Smooth muscle cell (in vitro differentiated cells): Measurements from ENCODE around the gene LCN6. TPM values are rescaled to one million over a fixed set of nuclear protein-coding genes. Genes with fewer than 3 reads are reported as not detected.

Experiments used
- DNase-seq: peaks from one replicate; lab custom pipeline; 2025; ENCODE audit not compliant: unreplicated experiment; lab: John Stamatoyannopoulos, UW
- H2AFZ ChIP-seq: fragments of 200-600 bp; sonication (generic); 2 replicates; pipeline ENCODE4 v1.6.0; 2016; ENCODE audit warnings: antibody characterized with exemption, low read depth, mild to moderate bottlenecking
- H3F3A ChIP-seq: fragments of 200-600 bp; sonication (generic); 2 replicates; pipeline ENCODE4 v1.6.0; 2017; ENCODE audit warnings: antibody characterized with exemption, low read depth
- H3K27ac ChIP-seq: fragments of 200-600 bp; sonication (generic); 2 replicates; pipeline ENCODE4 v1.5.1; 2016; ENCODE audit warnings: low read depth, mild to moderate bottlenecking
- H3K27me3 ChIP-seq: fragments of 200-600 bp; sonication (generic); 2 replicates; pipeline ENCODE4 v1.6.1; 2016; ENCODE audit warnings: low read depth, mild to moderate bottlenecking
- H3K36me3 ChIP-seq: fragments of 200-600 bp; sonication (generic); 2 replicates; pipeline ENCODE4 v1.5.1; 2016; ENCODE audit warnings: low read depth
- H3K4me1 ChIP-seq: fragments of 200-600 bp; sonication (generic); 2 replicates; pipeline ENCODE4 v1.5.1; 2016; ENCODE audit warnings: low read depth
- H3K4me2 ChIP-seq: fragments of 200-600 bp; sonication (generic); 2 replicates; pipeline ENCODE4 v1.6.0; 2016; ENCODE audit warnings: mild to moderate bottlenecking
- H3K4me3 ChIP-seq: fragments of 200-600 bp; sonication (generic); 2 replicates; pipeline ENCODE4 v1.5.1; 2016; ENCODE audit warnings: mild to moderate bottlenecking
- H3K79me2 ChIP-seq: fragments of 200-600 bp; sonication (generic); 2 replicates; pipeline ENCODE4 v1.6.0; 2016; ENCODE audit warnings: low read depth, mild to moderate bottlenecking
- H3K9ac ChIP-seq: fragments of 200-600 bp; sonication (generic); 2 replicates; pipeline ENCODE4 v1.6.0; 2016; ENCODE audit warnings: low read depth
- H3K9me3 ChIP-seq: fragments of 200-600 bp; sonication (generic); replicated peaks from 2 replicates; pipeline ENCODE4 v1.5.1; 2016; ENCODE audit warnings: low read depth
- H4K20me1 ChIP-seq: fragments of 200-600 bp; sonication (generic); 2 replicates; pipeline ENCODE4 v1.6.0; 2016; ENCODE audit warnings: low read depth
- WGBS: methylation state at CpG from one replicate; pipeline ENCODE4 v1.1.7; 2016; ENCODE audit warnings: low lambda C conversion rate; 5-methylcytosine and 5-hydroxymethylcytosine counted together
- microRNA-seq: library from miRNA; unstranded; fragments of <30 nt; microRNA quantifications from one replicate; pipeline ENCODE4, GENCODE V29; 2016; ENCODE audit warnings: borderline number of aligned reads
- polyA plus RNA-seq: library from polyadenylated mRNA; unstranded; fragments of >200 nt; fragmentation: Nextera tagmentation; extraction: Ambion mirVana; gene quantifications from 2 replicates; pipeline ENCODE4 v1.2.1, GENCODE V29; 2016
- small RNA-seq: library from RNA; depleted of rRNA; stranded (forward); fragments of <200 nt; gene quantifications from one replicate; pipeline ENCODE3, GENCODE V24; 2014
- total RNA-seq: library from RNA; depleted of rRNA; stranded (reverse); fragments of >200 nt; gene quantifications from 2 replicates; pipeline ENCODE4 v1.2.3, GENCODE V29; 2014
- TF ChIP-seq, protein P1 (sequence below): fragments of 200-600 bp; sonication (generic); IDR thresholded peaks from 2 replicates; pipeline ENCODE4 v1.5.1; 2017; ENCODE audit warnings: borderline replicate concordance, mild to moderate bottlenecking, antibody characterized with exemption; ENCODE audit not compliant: insufficient read depth, poor library complexity, severe bottlenecking

The LCN6 gene
- total and polyA plus RNA-seq, 2 experiments from 2014 or later, result not detected

GRCh38 chr9:136694163-136694871 is 54.0 kb downstream of the LCN6 start:
- Histone ChIP-seq H3K27ac (peak overlapping the region; percentile 64), H3K4me1 (no peaks in the 10 kb centered on the region), H3K4me3 (no peak overlapping the region), H4K20me1 (no peaks in the 10 kb centered on the region), H2AFZ (no peak overlapping the region), H3K9me3 (no peaks in the 10 kb centered on the region), H3K9ac (no peak overlapping the region), H3K36me3 (no peaks in the 10 kb centered on the region), H3K79me2 (no peaks in the 10 kb centered on the region), H3F3A (no peaks in the 10 kb centered on the region), H3K27me3 (no peaks in the 10 kb centered on the region), H3K4me2 (no peak overlapping the region)
- no peak for DNase-seq
- 54% methylated on average over 26 of the region's 32 CpGs for WGBS
- TF ChIP-seq, protein P1, sequence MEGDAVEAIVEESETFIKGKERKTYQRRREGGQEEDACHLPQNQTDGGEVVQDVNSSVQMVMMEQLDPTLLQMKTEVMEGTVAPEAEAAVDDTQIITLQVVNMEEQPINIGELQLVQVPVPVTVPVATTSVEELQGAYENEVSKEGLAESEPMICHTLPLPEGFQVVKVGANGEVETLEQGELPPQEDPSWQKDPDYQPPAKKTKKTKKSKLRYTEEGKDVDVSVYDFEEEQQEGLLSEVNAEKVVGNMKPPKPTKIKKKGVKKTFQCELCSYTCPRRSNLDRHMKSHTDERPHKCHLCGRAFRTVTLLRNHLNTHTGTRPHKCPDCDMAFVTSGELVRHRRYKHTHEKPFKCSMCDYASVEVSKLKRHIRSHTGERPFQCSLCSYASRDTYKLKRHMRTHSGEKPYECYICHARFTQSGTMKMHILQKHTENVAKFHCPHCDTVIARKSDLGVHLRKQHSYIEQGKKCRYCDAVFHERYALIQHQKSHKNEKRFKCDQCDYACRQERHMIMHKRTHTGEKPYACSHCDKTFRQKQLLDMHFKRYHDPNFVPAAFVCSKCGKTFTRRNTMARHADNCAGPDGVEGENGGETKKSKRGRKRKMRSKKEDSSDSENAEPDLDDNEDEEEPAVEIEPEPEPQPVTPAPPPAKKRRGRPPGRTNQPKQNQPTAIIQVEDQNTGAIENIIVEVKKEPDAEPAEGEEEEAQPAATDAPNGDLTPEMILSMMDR, result peak; percentile 63

Small RNA genes lying within 50 kb of the gene (microRNA-seq; reads per million reads assigned to microRNA genes)
- gene MIR6722, result not detected

Small RNA genes lying within 50 kb of the gene (small RNA-seq; reads per million reads assigned to genes)
- gene ATP6V1G1P3 (not detected), gene MIR6722 (not detected)

Other genes with a start within 250 kb of the LCN6 start
- gene NOTCH1, start 202.5 kb downstream of the LCN6 start, total RNA-seq, result 7.8 and 13.2 TPM in 2 replicates
- gene NOTCH1, start 202.5 kb downstream of the LCN6 start, polyA plus RNA-seq, result 7.2 and 11.4 TPM in 2 replicates
- gene EGFL7, start 85.6 kb downstream of the LCN6 start, total RNA-seq, result 60.3 and 61.8 TPM in 2 replicates
- gene EGFL7, start 85.6 kb downstream of the LCN6 start, polyA plus RNA-seq, result 196 and 239 TPM in 2 replicates
- gene AGPAT2, start 61.1 kb downstream of the LCN6 start, total RNA-seq, result 42.9 and 48.6 TPM in 2 replicates
- gene AGPAT2, start 61.1 kb downstream of the LCN6 start, polyA plus RNA-seq, result 105 and 122 TPM in 2 replicates
- 14.6 and 25.5 TPM in 2 replicates for gene DIPK1B, start 36.0 kb downstream of the LCN6 start, total RNA-seq
- 57.8 and 58.5 TPM in 2 replicates for gene DIPK1B, start 36.0 kb downstream of the LCN6 start, polyA plus RNA-seq
- not detected in 2 replicates for gene LCN10, start 5.6 kb downstream of the LCN6 start, total RNA-seq
- gene LCN10, start 5.6 kb downstream of the LCN6 start, polyA plus RNA-seq, result not detected in 2 replicates
- gene LCN8, start 9.7 kb upstream of the LCN6 start, total RNA-seq, result not detected in 2 replicates
- not detected in 2 replicates for gene LCN8, start 9.7 kb upstream of the LCN6 start, polyA plus RNA-seq
- gene LCN15, start 16.0 kb upstream of the LCN6 start, total RNA-seq, result not detected in 2 replicates
- not detected in 2 replicates for gene LCN15, start 16.0 kb upstream of the LCN6 start, polyA plus RNA-seq
- 59.2 and 75.4 TPM in 2 replicates for gene TMEM141, start 42.8 kb upstream of the LCN6 start, total RNA-seq
- gene TMEM141, start 42.8 kb upstream of the LCN6 start, polyA plus RNA-seq, result 112 and 118 TPM in 2 replicates
- gene CCDC183, start 47.8 kb upstream of the LCN6 start, total RNA-seq, result 1.2 and 2.0 TPM in 2 replicates
- 3.7 and 9.4 TPM in 2 replicates for gene CCDC183, start 47.8 kb upstream of the LCN6 start, polyA plus RNA-seq
- 41.5 and 54.3 TPM in 2 replicates for gene RABL6, start 59.4 kb upstream of the LCN6 start, total RNA-seq
- gene RABL6, start 59.4 kb upstream of the LCN6 start, polyA plus RNA-seq, result 81.6 and 97.2 TPM in 2 replicates
- gene AJM1, start 94.0 kb upstream of the LCN6 start, total RNA-seq, result 1.2 and 1.8 TPM in 2 replicates
- gene AJM1, start 94.0 kb upstream of the LCN6 start, polyA plus RNA-seq, result 2.9 and 3.7 TPM in 2 replicates
- 110 and 173 TPM in 2 replicates for gene PHPT1, start 100.9 kb upstream of the LCN6 start, total RNA-seq
- gene PHPT1, start 100.9 kb upstream of the LCN6 start, polyA plus RNA-seq, result 381 and 435 TPM in 2 replicates
- gene MAMDC4, start 103.8 kb upstream of the LCN6 start, total RNA-seq, result 3.8 TPM in 2 replicates
- 7.5 and 8.0 TPM in 2 replicates for gene MAMDC4, start 103.8 kb upstream of the LCN6 start, polyA plus RNA-seq
- gene EDF1, start 117.8 kb upstream of the LCN6 start, total RNA-seq, result 304 and 306 TPM in 2 replicates
- gene EDF1, start 117.8 kb upstream of the LCN6 start, polyA plus RNA-seq, result 492 and 548 TPM in 2 replicates
- gene TRAF2, start 138.0 kb upstream of the LCN6 start, total RNA-seq, result 6.2 and 7.0 TPM in 2 replicates
- gene TRAF2, start 138.0 kb upstream of the LCN6 start, polyA plus RNA-seq, result 15.9 and 18.0 TPM in 2 replicates
- 70.5 and 103 TPM in 2 replicates for gene FBXW5, start 196.2 kb upstream of the LCN6 start, total RNA-seq
- gene FBXW5, start 196.2 kb upstream of the LCN6 start, polyA plus RNA-seq, result 105 and 109 TPM in 2 replicates
- gene C8G, start 196.7 kb upstream of the LCN6 start, total RNA-seq, result not detected in 2 replicates
- 1.4 TPM in 1 of 2 replicates, not detected in the other for gene C8G, start 196.7 kb upstream of the LCN6 start, polyA plus RNA-seq
- gene LCN12, start 203.7 kb upstream of the LCN6 start, total RNA-seq, result not detected in 2 replicates
- not detected in 2 replicates for gene LCN12, start 203.7 kb upstream of the LCN6 start, polyA plus RNA-seq
- 119 and 145 TPM in 2 replicates for gene PTGDS, start 229.0 kb upstream of the LCN6 start, total RNA-seq
- gene PTGDS, start 229.0 kb upstream of the LCN6 start, polyA plus RNA-seq, result 597 and 611 TPM in 2 replicates
- gene LCNL1, start 234.5 kb upstream of the LCN6 start, total RNA-seq, result 0.67 and 1.1 TPM in 2 replicates
- 0.85 and 0.89 TPM in 2 replicates for gene LCNL1, start 234.5 kb upstream of the LCN6 start, polyA plus RNA-seq
- gene PAXX, start 243.9 kb upstream of the LCN6 start, total RNA-seq, result 27.4 and 29.0 TPM in 2 replicates
- gene PAXX, start 243.9 kb upstream of the LCN6 start, polyA plus RNA-seq, result 61.4 and 62.0 TPM in 2 replicates
- gene CLIC3, start 248.0 kb upstream of the LCN6 start, total RNA-seq, result 15.2 and 36.8 TPM in 2 replicates
- gene CLIC3, start 248.0 kb upstream of the LCN6 start, polyA plus RNA-seq, result 43.9 and 69.9 TPM in 2 replicates